ENCODE results near the gene RMND5B.
"Not testable (repeated sequence)": the region's sequence is repeated elsewhere in the genome, so short reads cannot be mapped to it uniquely, and the experiment has no call there.

RMND5B gene

GRCh38 chr5:178130234-178130575 is 609 bp upstream of the RMND5B start:
- not testable (repeated sequence) for DNase-seq (ENCODE audit: low read depth)

GRCh38 chr5:178131446-178131996 is 707 bp downstream of the RMND5B start:
- no peak for DNase-seq (ENCODE audit: low read depth)

GRCh38 chr5:178136990-178137389 is 6.2 kb downstream of the RMND5B start:
- DNase-seq (ENCODE audit: low read depth) = no peak

- DNase-seq (ENCODE audit: low read depth) = no peak
Observed at GRCh38 chr5:178137991-178138390, 7.2 kb downstream of the RMND5B start.

DNA sequence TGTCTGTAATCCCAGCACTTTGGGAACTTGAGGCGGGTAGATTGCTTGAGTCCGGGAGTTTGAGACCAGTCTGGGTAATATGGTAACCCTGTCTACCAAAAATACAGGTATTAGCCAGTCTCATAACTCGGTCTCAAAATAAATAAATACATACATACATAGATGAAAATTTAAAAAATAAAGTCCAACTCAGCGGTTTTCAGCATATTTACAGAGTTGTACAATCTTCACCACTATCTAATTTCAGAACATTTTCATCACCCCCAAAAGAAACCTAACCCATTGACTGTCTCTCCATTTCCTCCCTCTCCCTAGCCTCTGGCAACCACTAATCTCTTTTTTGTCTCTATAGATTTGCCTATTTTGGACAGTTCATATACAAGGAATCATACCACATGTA is 10.7 kb downstream of the RMND5B start:
- DNase-seq (ENCODE audit: low read depth) = no peak

- DNase-seq (ENCODE audit: low read depth) = no peak
Observed at GRCh38 chr5:178142642-178143041, 11.8 kb downstream of the RMND5B start.

DNA sequence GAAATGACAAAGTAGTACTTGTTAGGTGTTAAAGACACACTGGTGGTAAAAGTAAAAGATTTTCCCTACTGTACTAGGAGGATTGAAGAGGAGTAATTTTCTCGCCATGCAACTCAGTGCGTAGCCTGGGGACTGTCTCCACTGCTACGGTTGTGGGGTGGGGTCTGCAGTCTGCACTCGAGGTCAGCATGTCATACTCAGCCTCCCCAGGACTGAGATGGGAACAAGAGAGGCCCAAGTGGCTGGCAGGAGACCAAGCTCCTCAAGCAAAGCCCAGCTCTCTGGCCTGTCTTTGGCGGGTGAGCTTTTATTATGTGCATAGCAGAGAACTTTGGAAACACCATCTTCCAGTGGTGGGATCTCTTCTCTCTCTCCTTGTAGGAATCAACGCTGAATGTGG is 12.4 kb downstream of the RMND5B start:
- no peak for DNase-seq (ENCODE audit: low read depth)

DNA sequence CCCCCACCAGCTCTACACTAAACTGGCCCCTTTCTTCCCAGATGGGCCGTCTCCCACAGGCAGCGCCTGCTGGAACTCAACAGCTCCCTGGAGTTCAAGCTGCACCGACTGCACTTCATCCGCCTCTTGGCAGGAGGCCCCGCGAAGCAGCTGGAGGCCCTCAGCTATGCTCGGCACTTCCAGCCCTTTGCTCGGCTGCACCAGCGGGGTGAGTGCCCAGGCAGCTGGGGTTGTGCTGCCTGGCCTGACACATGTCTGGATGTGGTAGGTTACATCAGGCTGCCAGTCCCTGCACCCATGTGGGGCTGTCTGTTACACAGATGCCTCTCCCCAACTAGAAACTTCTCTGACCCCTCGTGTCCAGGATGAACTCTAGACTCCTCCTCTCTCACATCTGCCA is 13.1 kb downstream of the RMND5B start:
- DNase-seq (ENCODE audit: low read depth) = no peak

- peak; percentile 66 for DNase-seq (ENCODE audit: low read depth)
Observed at GRCh38 chr5:178145965-178146820, 15.4 kb downstream of the RMND5B start.

- DNase-seq (ENCODE audit: low read depth) = no peak
Observed at GRCh38 chr5:178147406-178147805, 16.6 kb downstream of the RMND5B start.

DNA sequence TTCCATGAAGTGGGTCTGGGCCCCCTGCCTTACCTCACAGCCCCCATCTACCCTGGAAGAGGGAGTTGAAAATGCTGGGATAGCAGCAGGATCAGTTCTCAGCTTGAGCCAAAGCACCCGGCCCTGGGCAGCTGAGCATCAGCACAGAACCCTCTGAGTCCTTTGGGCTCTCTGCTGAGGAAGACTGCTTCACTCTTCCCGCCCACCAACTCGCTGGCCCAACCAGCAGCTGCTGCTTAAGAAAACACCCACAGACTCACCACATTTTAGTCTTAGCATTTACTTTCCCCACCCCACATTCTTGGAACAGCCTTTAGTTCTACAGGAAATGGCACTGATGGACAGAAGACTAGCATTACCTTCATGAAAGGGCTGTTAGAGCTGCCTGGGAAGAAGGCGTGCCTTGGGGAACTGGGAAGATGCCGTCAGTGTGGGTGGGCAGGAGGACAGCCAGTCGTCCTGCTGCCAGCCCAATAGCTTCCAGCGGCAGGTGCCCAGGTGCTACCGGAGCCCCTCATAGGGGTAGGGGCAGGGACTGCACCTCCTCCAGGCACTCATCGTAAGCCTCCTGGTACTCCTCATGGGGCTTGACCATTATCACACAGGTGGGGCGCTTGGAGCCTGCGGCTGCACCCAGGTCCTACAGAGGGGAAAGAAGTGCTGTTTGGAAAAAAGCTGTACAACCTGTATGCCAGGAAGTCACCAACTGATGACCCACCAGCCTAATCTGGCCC is 18.6 kb downstream of the RMND5B start:
- no peak for DNase-seq (ENCODE audit: low read depth)

GRCh38 chr5:178150977-178151734 is 20.3 kb downstream of the RMND5B start:
- no peak for DNase-seq (ENCODE audit: low read depth)

- DNase-seq (ENCODE audit: low read depth) = no peak
Observed at GRCh38 chr5:178152491-178153444, 22.0 kb downstream of the RMND5B start.

- DNase-seq (ENCODE audit: low read depth) = peak; percentile 95
Observed at GRCh38 chr5:178153530-178154340, 22.9 kb downstream of the RMND5B start, which contains the start of gene NHP2. Gene NHP2, minus strand, starts transcription at chr5:178153885. Its CDS starts 68 bp downstream, at chr5:178153817.

- DNase-seq (ENCODE audit: low read depth) = no peak
Observed at GRCh38 chr5:178155065-178155464, 24.3 kb downstream of the RMND5B start.

GRCh38 chr5:178160176-178160575 is 29.4 kb downstream of the RMND5B start:
- DNase-seq (ENCODE audit: low read depth) = no peak

GRCh38 chr5:178162481-178162880 is 31.7 kb downstream of the RMND5B start:
- DNase-seq (ENCODE audit: low read depth) = no peak

GRCh38 chr5:178163772-178164735 is 33.2 kb downstream of the RMND5B start:
- DNase-seq (ENCODE audit: low read depth) = peak; percentile 85

DNA sequence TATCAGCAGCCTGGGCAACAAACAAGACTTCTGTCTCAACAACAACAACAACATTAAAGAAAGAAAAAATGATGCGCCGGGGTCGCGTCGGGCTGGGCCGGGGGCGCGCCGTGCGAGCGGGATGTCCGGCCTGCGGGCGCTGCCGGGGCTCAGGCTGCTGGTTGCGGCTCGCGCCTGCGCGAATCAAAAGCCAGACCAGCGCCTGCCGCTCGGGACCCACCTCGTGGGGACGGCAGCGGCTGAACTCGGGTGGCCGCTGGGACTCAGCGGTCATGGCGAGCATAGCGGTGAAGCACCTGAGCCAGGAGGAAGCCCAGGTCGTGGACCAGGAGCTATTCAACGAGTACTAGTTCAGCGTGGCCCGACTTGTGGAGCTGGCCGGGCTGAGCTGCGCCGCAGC is 34.8 kb downstream of the RMND5B start:
- no peak for DNase-seq (ENCODE audit: low read depth)
